ENCODE measurements around the gene CNGA3.

GRCh38 chr2:98310010-98310409, 36.2 kb upstream of the CNGA3 start:
- TF ChIP-seq CTCF (IDR thresholded peaks at IDR 0.05): no peak
- TF ChIP-seq POLR2AphosphoS5 (IDR thresholded peaks at IDR 0.05): no peak
- no peak for TF ChIP-seq POLR2A (IDR thresholded peaks at IDR 0.05)
- TF ChIP-seq EP300 (IDR thresholded peaks at IDR 0.05): no peak

Measured in sigmoid colon (tissue), 4 donors.